GM21447 (cell line): ENCODE data around the gene HTRA3.

Experiments used
- ATAC-seq: cut with Tn5 transposase; IDR thresholded peaks from one replicate; pipeline ENCODE4 v1.9.1; 2021; ENCODE audit not compliant: unreplicated experiment

Gene HTRA3

DNA sequence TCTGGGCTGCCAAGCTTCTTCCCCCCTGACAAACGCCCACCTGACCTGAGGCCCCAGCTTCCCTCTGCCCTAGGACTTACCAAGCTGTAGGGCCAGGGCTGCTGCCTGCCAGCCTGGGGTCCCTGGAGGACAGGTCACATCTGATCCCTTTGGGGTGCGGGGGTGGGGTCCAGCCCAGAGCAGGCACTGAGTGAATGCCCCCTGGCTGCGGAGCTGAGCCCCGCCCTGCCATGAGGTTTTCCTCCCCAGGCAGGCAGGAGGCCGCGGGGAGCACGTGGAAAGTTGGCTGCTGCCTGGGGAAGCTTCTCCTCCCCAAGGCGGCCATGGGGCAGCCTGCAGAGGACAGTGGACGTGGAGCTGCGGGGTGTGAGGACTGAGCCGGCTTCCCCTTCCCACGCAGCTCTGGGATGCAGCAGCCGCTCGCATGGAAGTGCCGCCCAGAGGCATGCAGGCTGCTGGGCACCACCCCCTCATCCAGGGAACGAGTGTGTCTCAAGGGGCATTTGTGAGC, 37.0 kb downstream of the HTRA3 start:
- ATAC-seq: no peak

DNA sequence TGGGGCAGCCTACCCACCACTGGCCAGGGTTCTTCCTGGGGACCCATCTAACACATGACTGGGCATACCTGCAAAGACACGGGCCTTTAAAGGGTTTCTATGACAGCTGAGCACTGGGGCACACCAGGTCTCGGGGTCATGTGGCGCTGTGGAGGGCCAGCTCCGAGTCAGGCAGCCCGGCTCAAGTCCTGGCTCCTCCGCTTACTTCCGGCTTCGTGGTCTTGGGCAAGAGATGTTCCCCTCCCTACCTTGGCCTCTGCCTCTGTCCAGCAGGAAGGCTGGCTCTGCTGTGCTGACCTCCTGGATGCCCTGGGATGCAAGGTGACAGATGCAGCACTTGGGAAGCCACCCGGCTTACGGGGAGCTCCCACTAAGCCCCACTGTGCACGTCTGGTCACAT, 37.6 kb downstream of the HTRA3 start:
- no peak for ATAC-seq

DNA sequence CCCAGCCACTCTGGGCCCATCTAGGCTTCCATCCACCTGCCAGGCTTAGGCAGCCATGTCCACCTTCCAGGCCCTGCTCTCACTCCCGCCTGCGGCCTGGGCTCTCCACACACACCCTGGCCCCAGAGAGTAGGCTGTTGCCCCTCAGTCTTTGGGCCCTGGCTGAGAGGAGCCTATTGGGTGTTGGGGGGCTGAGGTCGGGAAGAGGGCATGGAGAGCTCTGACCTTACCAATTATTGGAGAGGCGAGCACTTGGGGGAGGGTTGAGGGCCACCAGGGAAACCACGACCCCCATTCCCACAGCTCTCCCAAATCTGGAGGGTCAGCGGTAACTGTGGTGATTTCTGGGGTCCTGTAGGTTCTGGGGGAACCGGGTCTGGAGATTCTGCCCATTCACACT, 38.2 kb downstream of the HTRA3 start:
- ATAC-seq: no peak

DNA sequence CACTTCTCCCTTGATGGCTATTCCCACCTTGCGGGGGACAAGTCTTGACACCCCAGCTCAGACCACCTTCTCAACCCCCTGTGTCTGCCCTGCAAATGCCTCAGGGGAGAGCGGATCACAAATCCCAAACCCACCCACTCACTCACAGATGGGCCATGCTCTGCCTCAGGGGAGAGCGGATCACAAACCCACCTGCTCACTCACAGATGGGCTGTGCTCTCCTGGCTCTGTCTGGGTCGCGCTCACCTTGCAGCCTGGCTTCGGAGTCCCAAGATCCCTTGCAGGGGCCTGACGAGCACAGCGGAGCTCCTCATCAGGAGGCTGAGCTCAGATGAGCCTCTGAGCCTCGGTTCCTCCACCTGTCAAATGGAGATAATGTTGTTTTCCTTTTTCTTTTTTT, 38.6 kb downstream of the HTRA3 start:
- ATAC-seq: no peak

DNA sequence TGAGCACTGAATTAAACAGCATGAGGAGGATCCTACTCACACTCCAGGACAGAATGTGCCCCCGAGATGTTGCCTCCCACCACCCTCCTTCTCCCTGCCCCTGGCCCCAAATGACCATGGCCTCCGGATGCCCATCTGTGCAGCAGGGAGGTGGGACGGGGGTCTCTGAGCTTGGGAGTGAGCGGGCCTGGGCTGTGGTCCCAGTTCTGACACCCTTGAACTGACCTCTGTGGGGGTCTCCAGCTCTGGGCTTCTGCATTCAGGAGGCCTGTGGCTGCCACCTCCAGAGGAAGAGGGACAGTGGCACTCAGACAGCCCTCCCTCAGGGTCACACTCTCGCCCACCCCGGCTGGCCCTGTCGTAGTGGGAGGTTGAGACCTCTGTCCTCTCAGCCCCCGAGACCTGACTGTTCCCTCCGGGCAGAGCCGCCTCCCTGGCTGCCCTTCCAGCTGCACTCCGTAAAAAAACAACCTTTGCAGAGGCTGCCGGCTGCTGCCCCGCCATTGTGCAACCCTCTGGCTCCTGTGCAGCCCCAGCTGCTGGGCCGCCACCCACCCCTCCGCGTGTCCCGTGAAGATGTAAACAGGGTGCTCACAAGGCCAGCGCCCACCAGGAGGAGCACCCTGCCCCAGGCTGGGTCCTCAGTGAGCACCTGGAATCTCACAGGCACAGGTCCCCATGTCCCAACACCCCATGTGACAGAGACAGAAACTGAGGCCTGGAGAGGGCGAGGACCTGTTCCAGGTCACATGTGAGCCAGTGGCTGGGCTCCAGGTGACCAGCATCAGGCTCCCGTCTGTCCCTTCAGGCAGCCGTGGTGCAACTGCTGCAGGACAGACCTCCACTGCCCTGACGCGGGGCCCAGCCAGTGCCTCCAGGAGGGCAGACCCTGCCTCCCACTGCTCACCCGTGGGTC, 39.6 kb downstream of the HTRA3 start:
- no peak for ATAC-seq

DNA sequence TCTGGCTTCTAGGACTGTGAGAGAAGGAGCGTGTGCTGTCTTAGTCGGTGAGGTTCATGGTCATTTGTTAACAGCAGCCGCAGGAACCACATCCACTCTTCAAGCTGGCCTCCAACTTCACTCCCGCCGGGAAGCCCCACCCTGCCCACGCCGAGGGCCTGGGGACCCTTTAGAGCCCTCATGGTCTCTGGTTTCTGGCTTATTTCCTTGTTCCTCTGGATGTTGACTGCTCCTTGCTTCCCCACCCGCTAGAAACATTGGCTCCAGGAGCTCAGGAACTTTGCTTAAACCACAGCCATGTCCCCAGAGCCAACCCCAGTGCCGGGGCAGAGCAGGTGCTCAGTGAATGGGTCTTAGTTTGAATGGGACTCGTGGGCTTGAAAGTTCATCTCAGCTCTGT, 40.8 kb downstream of the HTRA3 start:
- no peak for ATAC-seq

DNA sequence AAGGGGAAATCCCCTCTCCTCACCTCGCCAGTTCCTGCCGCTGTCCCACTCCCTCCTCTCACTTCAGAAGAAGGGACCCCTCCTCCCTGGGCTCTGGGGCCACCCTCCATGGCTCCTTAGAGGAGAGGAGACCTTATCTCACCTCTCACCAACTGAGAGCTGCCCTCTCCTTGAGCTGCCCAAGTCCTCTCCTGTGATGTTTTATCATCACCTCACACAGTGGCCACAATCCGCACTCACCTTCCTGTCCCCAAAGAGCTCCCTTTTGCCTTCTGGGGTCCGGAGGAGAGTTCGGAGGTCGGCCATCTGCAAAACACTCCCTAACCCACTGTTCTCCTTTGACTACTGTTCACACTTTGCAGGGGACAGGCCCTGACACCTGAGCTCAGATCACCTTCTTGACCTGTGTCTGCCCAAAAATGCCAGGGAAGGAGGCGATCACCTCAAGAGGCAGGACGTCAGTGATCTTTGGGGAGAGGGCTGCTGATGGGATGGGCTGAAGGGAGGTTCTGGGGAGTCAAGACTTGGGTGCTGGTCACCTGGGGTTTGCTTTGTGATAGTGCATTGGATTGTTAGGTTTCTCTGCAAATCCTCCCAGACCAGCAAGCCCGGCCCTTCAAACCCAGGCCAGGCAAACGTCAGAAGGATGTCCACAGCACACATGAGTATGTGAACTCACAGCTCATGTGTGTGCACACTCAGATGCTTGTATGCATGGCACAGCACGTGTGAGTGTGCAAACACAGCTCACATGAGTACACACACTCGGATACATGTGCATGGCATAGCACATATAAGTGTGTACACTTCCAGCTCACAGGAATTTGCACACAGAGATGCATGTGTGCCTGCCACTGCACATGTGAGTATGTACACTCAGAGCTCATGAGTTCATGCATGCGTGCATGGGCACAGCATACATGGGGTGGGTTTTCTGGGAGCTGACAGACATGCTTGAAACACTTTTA, 41.8 kb downstream of the HTRA3 start:
- ATAC-seq: no peak

DNA sequence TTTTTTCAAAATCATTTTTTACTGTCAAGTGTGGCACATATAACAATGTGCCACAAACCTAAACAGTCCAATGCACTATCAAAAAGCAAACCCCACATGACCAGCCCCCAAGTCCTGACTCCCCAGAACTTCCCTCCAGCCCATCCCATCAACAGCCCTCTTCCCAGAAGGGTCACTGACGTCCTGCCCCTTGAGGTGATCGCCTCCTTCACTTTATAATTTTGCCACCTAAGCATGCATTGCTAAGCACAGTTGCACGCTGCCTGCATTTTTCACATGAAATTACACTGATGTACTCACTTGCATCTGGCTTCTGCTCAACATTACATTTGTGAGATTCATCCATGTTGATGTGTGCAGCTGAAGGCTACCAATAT, 42.5 kb downstream of the HTRA3 start:
- ATAC-seq: no peak

DNA sequence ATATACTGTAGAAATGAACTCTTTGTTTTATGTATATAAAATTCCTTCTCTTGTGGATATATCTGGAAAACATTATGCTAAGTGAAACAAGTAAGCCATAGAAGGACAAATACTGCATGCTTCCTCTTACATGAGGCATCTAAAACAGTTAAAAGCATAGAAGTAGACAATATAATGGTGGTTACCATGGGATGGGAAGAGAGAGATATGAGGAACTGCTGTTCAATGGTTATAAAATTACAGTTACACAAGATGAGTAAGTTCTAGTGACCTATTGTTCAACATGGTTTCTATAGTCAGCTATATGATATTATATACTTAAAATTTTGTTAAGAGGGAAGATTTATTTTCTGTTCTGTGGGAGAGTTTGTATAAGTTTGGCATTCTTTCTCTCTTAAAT, 43.4 kb downstream of the HTRA3 start:
- ATAC-seq: no peak

DNA sequence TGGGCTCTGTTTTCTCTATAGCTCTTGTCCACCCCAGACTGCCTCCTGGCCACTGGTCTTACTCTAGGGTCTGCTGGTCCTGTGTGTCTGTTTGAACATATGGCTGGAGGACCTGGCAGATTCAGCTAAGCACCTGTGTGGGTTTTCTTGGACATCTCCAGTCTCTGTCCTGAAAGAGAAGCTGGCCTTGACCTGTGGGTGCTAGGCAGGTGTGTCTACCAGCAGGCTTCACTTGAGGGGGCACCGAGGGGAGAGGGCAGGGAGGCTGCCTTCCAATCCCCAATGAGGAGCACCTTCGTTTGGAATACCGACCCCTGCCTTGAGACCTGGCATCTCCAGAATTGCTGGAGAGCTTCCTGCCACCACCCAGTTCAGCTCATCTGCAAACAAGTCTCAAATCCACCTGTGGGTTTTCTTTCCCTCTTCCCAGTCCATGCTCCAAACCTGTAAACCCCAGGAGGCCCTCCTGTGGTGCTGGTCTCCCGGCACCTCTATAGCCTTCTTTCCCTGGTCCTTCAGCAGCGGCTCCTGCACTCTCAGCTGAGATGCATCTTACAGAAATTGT, 45.2 kb downstream of the HTRA3 start:
- ATAC-seq: no peak

DNA sequence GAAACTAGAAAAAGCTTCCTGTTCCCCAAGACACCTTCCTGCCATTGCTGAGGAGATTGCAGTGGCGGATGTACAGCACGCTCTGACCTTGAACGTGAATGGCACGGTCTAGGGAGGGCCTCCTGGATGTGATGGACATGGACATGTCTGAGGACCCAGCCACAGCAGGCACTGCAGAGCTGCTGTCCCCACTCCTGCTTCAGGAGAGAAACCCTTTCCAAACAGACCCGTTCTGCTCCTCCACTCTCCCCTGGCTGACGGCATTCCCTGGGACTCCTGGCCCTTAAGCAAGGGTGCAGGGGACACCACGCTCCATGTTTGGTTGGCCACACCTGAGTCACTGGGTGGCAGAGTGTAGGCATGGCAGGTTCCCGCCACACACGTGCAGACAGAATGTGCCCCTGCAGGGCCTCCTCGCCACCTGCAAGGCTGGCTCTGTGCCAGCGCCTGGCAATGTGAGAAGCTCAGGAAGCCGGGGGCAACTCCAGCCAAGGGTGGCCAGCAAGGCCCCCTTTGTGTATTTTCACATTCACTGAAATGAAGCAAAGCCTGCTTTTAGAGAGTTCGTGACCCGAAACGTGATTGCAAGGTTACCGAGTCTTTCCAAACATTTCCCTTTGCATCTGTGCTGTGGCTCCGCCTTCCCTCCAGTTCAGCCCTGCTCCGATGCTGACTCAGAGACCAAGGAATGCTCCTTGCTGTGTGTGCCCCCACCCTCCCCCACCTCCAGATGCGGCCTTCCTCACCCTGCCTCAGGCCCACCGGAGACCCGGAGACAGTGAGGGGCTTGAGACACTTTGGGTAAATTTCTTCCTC, 46.1 kb downstream of the HTRA3 start:
- no peak for ATAC-seq

DNA sequence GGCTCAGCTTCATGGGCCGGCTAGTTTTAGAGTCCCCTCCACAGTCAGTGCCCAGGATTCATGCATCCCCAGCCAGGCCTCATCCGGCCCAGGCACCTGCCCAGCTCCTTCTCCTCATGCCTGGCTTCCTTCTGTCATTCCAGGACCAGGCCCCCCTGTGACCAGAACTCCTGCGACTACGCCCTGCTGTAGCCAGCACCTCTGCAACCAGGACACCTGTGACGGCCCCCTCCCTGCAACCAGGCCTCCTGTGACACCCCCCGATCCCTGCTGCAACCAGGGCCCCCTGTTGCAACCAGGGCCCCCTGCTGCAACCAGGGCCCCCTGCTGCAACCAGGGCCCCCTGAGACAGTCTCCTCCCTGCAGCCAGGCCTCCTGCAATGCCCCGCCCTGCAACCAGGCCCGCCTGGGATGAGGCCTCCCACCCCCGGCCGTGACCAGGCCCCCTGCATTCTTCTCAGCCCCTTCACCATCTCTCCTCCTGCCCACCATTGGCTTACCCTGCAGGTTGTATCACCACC, 46.8 kb downstream of the HTRA3 start:
- no peak for ATAC-seq

DNA sequence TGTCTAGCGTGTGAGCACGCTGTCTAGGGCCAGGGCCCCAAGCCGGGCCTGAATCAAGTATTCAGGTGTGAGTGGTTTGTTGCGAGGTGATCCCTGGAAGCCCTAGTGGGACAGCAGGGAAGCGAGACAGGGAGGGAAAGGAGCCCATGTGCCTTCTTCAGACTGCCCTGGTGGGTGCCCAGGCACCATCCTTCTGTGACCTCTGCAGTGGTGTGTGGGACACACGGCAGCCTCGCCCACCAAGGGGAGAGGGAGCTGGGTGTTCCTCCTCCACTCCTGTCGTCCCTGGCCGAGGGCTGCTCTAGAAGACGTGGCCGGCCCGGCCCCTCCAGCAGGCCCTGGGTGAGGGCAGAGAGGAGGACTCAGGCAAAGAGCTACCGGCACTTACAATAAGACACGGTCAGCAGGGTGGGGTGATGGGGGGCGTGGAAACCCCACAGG, 47.4 kb downstream of the HTRA3 start:
- no peak for ATAC-seq

DNA sequence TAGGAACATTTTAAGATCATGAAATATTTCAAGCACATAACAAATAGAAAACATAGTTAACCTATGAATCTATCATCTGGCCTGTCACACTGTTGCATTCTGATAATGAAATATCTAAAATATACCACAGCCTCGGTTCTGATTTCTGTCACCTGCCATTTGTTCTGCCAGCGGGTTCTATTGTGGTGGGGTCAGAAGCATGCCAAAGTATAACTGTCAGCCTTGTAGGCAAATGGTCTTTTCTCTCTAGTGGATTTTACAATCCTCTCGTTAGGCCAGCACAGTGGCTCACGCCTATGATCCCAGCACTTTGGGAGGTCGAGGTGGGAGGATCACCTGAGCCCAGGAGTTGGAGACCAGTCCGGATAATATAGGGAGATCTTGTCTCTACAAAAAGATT, 47.9 kb downstream of the HTRA3 start:
- ATAC-seq: no peak

DNA sequence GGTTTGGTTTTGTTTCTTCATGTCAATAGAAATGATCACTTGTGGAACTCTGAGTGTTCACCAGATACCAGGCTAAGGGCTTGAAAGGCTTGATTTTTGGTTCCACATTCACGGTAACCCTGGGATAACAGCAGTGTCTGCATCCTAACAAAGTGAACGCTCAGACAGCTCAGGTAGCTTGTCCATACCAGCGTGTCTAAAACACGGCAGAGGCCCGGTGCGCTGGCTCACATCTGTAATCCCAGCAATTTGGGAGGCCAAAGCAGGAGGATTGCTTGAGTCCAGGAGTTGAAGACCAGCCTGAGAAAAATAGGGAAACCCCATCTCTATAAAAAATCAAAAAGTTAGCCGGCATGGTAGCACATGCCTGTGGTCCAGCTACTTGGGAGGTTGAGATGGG, 49.0 kb downstream of the HTRA3 start:
- no peak for ATAC-seq

DNA sequence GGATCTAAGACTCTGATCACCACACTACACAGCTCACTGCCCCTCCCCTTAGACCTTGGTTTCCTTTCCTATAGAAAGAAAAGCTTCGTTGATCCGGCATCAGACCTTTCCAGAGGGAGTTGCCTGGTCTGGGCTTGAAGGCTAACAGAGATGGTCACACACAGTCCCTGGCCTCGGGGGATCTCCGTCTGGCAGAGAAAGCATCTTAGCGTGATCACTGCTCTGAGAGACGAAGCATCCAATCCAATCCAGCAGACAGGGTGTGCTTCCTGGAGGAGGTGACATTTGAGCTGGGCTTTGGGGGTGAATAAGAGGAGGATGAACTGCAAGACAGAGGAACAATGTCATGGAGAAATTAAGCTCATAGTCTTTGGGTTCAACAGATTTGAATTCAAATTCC, 49.5 kb downstream of the HTRA3 start:
- ATAC-seq: no peak

DNA sequence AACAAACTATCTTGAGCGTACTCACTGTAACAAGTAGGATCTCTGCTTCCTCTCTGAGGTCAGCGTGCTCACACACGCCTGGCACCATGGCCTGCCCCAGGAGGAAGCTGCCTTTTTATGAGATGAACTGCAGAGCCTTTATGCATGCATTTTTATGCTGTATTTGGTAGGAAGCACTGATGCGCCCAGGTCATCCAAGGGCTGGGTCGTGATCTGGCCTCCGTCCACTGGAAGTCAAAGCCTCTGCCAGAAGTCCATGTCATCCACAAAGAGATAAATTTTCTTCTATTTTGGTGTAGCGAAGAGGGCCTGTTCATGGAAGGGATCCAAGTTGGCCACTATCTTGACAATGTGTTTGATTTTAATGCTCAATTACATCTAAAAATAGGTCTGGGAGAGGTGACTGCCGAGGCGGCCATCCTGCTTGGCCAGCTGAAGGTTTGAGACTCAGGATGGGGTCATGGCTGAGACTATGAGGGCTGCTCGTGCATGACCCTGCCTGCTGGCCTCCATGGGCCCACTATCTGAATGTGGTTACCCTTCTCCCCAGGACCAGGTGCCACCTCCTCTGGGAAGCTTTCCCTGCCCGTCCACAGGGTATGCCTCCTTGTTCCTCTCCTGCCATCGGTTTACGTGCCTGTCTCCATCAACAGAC, 50.3 kb downstream of the HTRA3 start:
- no peak for ATAC-seq

DNA sequence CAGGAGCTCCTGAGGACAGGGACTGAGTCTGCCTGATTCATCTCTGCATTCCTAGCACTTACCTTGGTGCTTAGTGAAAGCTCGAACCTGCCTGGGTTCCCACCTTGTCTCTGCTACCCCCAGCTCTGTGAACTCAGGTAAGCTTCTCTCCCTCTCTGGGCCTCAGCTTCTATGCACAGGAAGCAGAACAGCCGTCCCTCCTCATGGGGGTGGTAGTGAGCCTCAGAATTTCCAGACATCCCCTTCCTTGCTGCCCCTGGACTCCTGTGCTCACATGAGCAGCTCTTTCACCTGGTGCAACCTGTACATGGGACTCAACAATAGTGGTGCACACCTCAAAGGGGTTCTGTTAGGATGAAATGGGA, 50.8 kb downstream of the HTRA3 start:
- no peak for ATAC-seq

DNA sequence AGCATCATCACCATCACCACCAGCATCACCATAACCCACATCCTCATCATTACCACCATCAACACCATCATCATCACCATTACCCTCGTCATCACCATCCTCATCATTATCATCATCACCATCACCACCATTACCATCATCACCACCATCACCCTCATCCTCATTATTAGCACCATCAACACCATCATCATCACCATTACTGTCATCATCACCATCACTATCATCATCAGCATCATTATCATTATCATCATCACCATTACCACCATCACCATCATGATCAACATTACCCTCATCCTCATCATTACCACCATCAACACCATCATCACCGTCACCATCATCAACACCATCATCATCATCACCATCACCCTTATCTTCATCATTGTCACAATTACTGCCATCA, 51.7 kb downstream of the HTRA3 start:
- no peak for ATAC-seq

DNA sequence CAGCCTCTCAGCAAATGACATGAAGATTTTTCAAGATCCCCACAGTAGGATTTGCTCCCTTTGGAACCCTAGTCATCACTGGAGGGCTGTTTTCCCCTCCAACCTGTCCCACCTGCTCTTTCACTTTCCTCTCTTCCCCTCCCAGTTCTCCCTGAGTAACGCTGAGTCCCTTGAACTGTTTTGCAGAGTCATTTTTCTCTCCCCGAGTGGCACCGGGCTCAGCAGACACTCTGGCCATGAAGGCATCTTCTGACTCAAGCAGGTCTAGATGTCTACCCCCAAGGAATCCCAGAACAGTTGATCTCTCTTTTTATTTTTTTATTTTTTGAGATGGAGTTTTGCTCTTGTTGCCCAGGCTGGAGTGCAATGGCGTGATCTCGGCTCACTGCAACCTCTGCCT, 52.2 kb downstream of the HTRA3 start:
- ATAC-seq: no peak
